SU-DHL-6 (cell line): ENCODE data around the gene MTG2.
A peak's percentile ranks its signal among the peaks of the same experiment; 100 is the strongest.

ENCODE experiments used
- H2AFZ ChIP-seq: fragments of 200-600 bp; sonication (generic); 2 replicates; pipeline ENCODE4 v1.6.1; 2014; ENCODE audit warnings: low read depth, mild to moderate bottlenecking, moderate library complexity, mixed read lengths, antibody characterized with exemption, low read length; ENCODE audit not compliant: severe bottlenecking
- H3F3A ChIP-seq: fragments of 200-600 bp; shearing (Covaris generic); 2 replicates; pipeline ENCODE4 v1.6.0; 2016; ENCODE audit warnings: antibody characterized with exemption, mild to moderate bottlenecking; ENCODE audit not compliant: insufficient read depth
- H3K27ac ChIP-seq: fragments of 200-600 bp; sonication (generic); 2 replicates; pipeline ENCODE4 v1.5.1; 2016; ENCODE audit warnings: low read depth, mild to moderate bottlenecking, low read length, moderate library complexity, mixed read lengths
- H3K27me3 ChIP-seq: fragments of 200-600 bp; sonication (generic), shearing (Covaris generic); 2 replicates; pipeline ENCODE4 v1.6.0; 2014; ENCODE audit warnings: mild to moderate bottlenecking, low read length
- H3K36me3 ChIP-seq: fragments of 200-600 bp; sonication (generic); 2 replicates; pipeline ENCODE4 v1.6.1; 2014; ENCODE audit warnings: mild to moderate bottlenecking, low read length, mixed read lengths
- H3K4me2 ChIP-seq: fragments of 300-600, 200-600 bp; shearing (Covaris generic), sonication (generic); 2 replicates; pipeline ENCODE4 v1.6.0; 2014; ENCODE audit warnings: low read length, low read depth, mild to moderate bottlenecking; ENCODE audit not compliant: poor library complexity, severe bottlenecking
- H3K4me3 ChIP-seq: fragments of 200-600 bp; sonication (generic); 2 replicates; pipeline ENCODE4 v1.5.1; 2014; ENCODE audit warnings: antibody characterized with exemption, low read length, mild to moderate bottlenecking, mixed read lengths; ENCODE audit not compliant: insufficient read depth, poor library complexity, severe bottlenecking
- H3K79me2 ChIP-seq: fragments of 200-600 bp; sonication (generic); 2 replicates; pipeline ENCODE4 v1.6.1; 2014; ENCODE audit warnings: mild to moderate bottlenecking, low read length, moderate library complexity; ENCODE audit not compliant: insufficient read depth
- H3K9ac ChIP-seq: fragments of 200-600 bp; sonication (generic); 2 replicates; pipeline ENCODE4 v1.7.0; 2014; ENCODE audit warnings: mild to moderate bottlenecking, low read length
- H3K9me2 ChIP-seq: fragments of 200-600 bp; sonication (generic); replicated peaks from 2 replicates; pipeline ENCODE4 v1.6.1; 2014; ENCODE audit warnings: low read length; ENCODE audit not compliant: insufficient read depth
- H3K9me3 ChIP-seq: fragments of 200-600 bp; sonication (generic); 2 replicates; pipeline ENCODE4 v1.6.1; 2014; ENCODE audit warnings: low read length, mixed read lengths; ENCODE audit not compliant: insufficient read depth
- H4K20me1 ChIP-seq: fragments of 200-600 bp; sonication (generic); 2 replicates; pipeline ENCODE4 v1.6.1; 2014; ENCODE audit warnings: low read depth, mild to moderate bottlenecking, antibody characterized with exemption, low read length, moderate library complexity, mixed read lengths
- EZH2phosphoT487 ChIP-seq: fragments of 200-600 bp; sonication (generic), shearing (Covaris generic); conservative IDR thresholded peaks from 2 replicates; pipeline ENCODE4 v1.6.1; 2018; ENCODE audit warnings: mild to moderate bottlenecking, antibody characterized with exemption, low read length, moderate library complexity, mixed read lengths
- TF ChIP-seq, protein P1 (sequence below): fragments of 200-600 bp; sonication (generic); IDR thresholded peaks from one replicate; pipeline ENCODE4 v1.5.1; 2017; ENCODE audit warnings: antibody characterized with exemption, mild to moderate bottlenecking, low read length, moderate library complexity; ENCODE audit not compliant: insufficient read depth, poor library complexity, severe bottlenecking

MTG2 gene

GRCh38 chr20:62156592-62157386, 26.0 kb upstream of the MTG2 start:
- Histone ChIP-seq H3K4me2 (no peak overlapping the region), H3K9me2 (no peaks in the 10 kb centered on the region), H3K9ac (no peak overlapping the region), H3K79me2 (peaks cover 25% of the 10 kb centered on the region), H4K20me1 (no peaks in the 10 kb centered on the region), H3K27me3 (no peaks in the 10 kb centered on the region), H3F3A (no peaks in the 10 kb centered on the region), H3K27ac (no peak overlapping the region), H2AFZ (no peak overlapping the region), H3K36me3 (no peaks in the 10 kb centered on the region), H3K9me3 (no peaks in the 10 kb centered on the region), H3K4me3 (no peak overlapping the region)
- TF ChIP-seq, protein P1, sequence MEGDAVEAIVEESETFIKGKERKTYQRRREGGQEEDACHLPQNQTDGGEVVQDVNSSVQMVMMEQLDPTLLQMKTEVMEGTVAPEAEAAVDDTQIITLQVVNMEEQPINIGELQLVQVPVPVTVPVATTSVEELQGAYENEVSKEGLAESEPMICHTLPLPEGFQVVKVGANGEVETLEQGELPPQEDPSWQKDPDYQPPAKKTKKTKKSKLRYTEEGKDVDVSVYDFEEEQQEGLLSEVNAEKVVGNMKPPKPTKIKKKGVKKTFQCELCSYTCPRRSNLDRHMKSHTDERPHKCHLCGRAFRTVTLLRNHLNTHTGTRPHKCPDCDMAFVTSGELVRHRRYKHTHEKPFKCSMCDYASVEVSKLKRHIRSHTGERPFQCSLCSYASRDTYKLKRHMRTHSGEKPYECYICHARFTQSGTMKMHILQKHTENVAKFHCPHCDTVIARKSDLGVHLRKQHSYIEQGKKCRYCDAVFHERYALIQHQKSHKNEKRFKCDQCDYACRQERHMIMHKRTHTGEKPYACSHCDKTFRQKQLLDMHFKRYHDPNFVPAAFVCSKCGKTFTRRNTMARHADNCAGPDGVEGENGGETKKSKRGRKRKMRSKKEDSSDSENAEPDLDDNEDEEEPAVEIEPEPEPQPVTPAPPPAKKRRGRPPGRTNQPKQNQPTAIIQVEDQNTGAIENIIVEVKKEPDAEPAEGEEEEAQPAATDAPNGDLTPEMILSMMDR, result peak; percentile 74
- no peak for TF ChIP-seq EZH2phosphoT487

DNA sequence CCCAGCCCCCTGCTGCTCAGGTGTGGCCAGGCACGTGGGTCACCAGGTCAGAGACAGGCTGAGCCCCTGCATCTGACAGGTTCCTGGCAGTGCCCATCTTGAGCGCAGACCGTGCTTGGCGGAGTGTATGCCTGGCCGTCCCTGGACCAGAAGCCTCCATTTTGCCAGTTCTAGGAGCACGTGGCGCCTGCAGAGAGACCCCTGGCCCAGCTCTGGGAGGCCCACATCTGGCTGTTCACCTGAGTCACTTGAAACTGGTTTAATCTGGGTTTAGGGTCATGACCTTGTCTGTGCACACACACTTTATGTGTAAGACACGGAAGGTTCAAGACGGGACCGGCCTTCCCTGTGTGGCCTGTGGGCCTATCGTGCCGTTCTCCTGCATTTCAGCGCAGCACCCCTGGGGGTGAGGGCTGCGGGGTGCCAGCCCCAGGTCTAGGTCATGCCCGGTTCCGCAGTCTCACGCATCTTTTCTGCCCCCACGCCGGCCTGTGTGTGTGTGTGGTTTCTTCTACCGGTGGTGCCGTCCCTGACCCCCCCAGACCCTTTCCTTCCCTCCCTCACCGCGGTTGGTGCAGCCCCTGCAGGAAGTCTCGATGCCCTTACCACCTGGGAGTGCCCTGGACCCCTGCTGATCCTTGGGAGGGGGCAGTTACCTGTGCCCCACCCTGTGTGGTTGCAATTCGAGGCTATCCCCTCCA, 25.3 kb upstream of the MTG2 start:
- Histone ChIP-seq H3K9me3 (no peaks in the 10 kb centered on the region), H3K27ac (no peak overlapping the region), H3K9me2 (no peaks in the 10 kb centered on the region), H3F3A (no peaks in the 10 kb centered on the region), H3K4me2 (no peak overlapping the region), H2AFZ (no peak overlapping the region), H3K4me3 (no peak overlapping the region), H3K36me3 (no peaks in the 10 kb centered on the region), H4K20me1 (no peaks in the 10 kb centered on the region), H3K79me2 (peaks cover 19% of the 10 kb centered on the region), H3K27me3 (no peaks in the 10 kb centered on the region), H3K9ac (no peak overlapping the region)
- TF ChIP-seq EZH2phosphoT487, result no peak
- TF ChIP-seq, protein P1, result no peak

DNA sequence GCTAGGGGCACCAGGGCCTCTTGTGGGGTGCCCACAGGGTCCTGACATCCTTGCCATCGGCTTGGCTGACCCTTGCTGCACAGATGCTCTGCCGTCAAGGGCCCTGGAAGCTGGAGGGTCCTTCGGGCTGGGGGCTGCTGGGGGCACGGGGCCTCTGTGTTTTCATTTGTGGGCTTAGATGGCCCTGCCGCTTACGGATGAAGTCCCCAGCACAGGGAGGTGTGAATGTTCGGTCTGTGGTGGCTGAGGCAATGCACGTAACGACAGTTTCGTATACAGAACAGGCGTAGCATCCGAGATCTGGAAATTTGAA, 24.8 kb upstream of the MTG2 start:
- Histone ChIP-seq H3F3A (no peaks in the 10 kb centered on the region), H3K27me3 (no peaks in the 10 kb centered on the region), H3K36me3 (no peaks in the 10 kb centered on the region), H4K20me1 (no peaks in the 10 kb centered on the region), H3K9me2 (no peaks in the 10 kb centered on the region), H3K27ac (no peak overlapping the region), H3K4me3 (no peak overlapping the region), H3K9me3 (no peaks in the 10 kb centered on the region), H3K79me2 (peaks cover 14% of the 10 kb centered on the region), H2AFZ (no peak overlapping the region), H3K9ac (no peak overlapping the region), H3K4me2 (no peak overlapping the region)
- TF ChIP-seq EZH2phosphoT487, result no peak
- TF ChIP-seq, protein P1, result no peak
